ENCODE results near the gene VDR.

VDR gene

DNA sequence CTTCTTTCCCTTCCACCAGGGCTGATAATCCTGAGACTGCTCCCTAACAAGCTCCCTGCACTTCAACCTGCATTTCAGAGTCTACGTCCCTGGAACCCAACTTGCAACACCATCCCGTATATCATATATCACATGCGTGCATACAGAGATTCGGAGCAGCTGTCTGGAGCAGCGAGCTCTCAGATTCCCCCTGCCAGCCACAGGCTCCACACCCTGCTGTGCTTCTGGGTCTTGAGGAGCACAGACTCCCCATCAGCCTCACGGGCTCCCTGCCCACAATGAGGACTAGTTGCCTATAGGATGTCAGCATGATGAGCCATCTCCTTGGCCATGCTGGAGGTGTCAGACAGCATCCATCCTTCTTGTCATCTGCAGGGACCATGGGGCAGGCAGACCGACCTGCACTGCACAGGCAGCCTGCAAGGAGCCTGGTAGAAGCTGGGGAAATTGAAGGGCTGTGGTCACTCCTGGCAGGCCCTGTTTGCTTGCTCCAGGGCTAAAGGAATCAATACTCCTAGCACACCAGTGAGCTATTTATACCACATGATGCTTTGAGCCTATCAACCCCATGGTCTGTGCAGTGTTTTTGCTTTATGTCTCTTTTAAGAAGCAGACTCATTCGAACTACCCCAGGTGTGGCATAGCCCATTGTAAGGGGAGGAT, 65.4 kb downstream of the VDR start:
- Histone ChIP-seq H3K27ac (ENCODE audit: low read depth, low read length) (no peak overlapping the region), H3K9me3 (ENCODE audit: control insufficient read depth, insufficient read depth, low read length) (no peaks in the 10 kb centered on the region), H4K20me1 (ENCODE audit: control insufficient read depth, insufficient read depth, low read depth, low read length) (no peaks in the 10 kb centered on the region), H3K4me1 (ENCODE audit: control insufficient read depth, low read length) (peaks cover 45% of the 10 kb centered on the region), H3F3A (ENCODE audit: control insufficient read depth, insufficient read depth) (peaks cover 30% of the 10 kb centered on the region), H3K9me2 (replicated peaks; ENCODE audit: control insufficient read depth, low read length) (no peaks in the 10 kb centered on the region), H3K4me2 (ENCODE audit: low read length) (no peak overlapping the region), H3K27me3 (ENCODE audit: control insufficient read depth, low read length) (no peaks in the 10 kb centered on the region), H3K79me2 (ENCODE audit: control insufficient read depth, low read length) (no peaks in the 10 kb centered on the region), H3K36me3 (ENCODE audit: control insufficient read depth, low read length) (no peaks in the 10 kb centered on the region; the same call in 1 of the 2 replicates), H3K4me3 (ENCODE audit: low read length) (no peak overlapping the region)
- TF ChIP-seq, protein P1, sequence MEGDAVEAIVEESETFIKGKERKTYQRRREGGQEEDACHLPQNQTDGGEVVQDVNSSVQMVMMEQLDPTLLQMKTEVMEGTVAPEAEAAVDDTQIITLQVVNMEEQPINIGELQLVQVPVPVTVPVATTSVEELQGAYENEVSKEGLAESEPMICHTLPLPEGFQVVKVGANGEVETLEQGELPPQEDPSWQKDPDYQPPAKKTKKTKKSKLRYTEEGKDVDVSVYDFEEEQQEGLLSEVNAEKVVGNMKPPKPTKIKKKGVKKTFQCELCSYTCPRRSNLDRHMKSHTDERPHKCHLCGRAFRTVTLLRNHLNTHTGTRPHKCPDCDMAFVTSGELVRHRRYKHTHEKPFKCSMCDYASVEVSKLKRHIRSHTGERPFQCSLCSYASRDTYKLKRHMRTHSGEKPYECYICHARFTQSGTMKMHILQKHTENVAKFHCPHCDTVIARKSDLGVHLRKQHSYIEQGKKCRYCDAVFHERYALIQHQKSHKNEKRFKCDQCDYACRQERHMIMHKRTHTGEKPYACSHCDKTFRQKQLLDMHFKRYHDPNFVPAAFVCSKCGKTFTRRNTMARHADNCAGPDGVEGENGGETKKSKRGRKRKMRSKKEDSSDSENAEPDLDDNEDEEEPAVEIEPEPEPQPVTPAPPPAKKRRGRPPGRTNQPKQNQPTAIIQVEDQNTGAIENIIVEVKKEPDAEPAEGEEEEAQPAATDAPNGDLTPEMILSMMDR (IDR thresholded peaks at IDR 0.05; ENCODE audit: low read depth, low read length, poor library complexity, severe bottlenecking) = no peak
- TF ChIP-seq EZH2phosphoT487 (IDR thresholded peaks at IDR 0.05; ENCODE audit: borderline replicate concordance, low read length) = no peak

DNA sequence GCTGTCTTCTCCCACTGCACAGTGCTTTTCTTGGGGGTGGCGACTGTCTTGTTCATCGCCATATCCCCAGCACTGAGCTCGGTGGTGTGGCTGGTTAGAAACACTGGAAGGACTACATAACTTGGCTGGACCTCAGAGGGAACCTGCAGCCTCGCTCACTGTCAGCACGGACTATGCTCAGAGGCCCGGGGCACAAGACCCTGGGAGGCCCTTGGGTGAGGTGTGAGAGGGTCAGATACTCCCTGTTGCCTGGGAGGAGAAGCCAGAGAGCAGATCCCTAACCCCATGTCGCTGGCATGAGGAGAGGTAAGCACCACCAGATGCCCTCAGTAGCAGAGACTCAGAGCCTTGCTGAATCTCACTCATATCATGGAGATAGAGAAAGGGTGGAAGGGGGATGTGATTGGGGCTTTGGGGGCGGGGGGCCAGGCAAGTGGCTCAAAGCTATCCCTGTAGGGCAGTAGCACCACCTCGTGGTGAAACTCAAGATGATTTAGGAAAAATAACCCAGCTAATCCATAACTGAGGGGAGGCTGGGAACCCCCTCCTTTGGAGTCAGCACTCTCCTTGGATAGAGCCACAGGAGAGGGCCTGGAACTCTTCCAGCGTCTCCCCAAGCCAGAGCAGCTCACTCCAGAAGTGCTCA, 66.4 kb downstream of the VDR start:
- Histone ChIP-seq H3K4me1 (ENCODE audit: control insufficient read depth, low read length) (peaks cover 54% of the 10 kb centered on the region), H3K4me3 (ENCODE audit: low read length) (no peak overlapping the region), H4K20me1 (ENCODE audit: control insufficient read depth, insufficient read depth, low read depth, low read length) (no peaks in the 10 kb centered on the region), H3K9me3 (ENCODE audit: control insufficient read depth, insufficient read depth, low read length) (no peaks in the 10 kb centered on the region), H3F3A (ENCODE audit: control insufficient read depth, insufficient read depth) (peaks cover 40% of the 10 kb centered on the region), H3K36me3 (ENCODE audit: control insufficient read depth, low read length) (no peaks in the 10 kb centered on the region; the same call in 1 of the 2 replicates), H3K27ac (ENCODE audit: low read depth, low read length) (no peak overlapping the region), H3K4me2 (ENCODE audit: low read length) (no peak overlapping the region), H3K9me2 (replicated peaks; ENCODE audit: control insufficient read depth, low read length) (no peaks in the 10 kb centered on the region), H3K79me2 (ENCODE audit: control insufficient read depth, low read length) (no peaks in the 10 kb centered on the region), H3K27me3 (ENCODE audit: control insufficient read depth, low read length) (no peaks in the 10 kb centered on the region)
- TF ChIP-seq, protein P1 (IDR thresholded peaks at IDR 0.05; ENCODE audit: low read depth, low read length, poor library complexity, severe bottlenecking) = peak; percentile 38
- no peak for TF ChIP-seq EZH2phosphoT487 (IDR thresholded peaks at IDR 0.05; ENCODE audit: borderline replicate concordance, low read length)

DNA sequence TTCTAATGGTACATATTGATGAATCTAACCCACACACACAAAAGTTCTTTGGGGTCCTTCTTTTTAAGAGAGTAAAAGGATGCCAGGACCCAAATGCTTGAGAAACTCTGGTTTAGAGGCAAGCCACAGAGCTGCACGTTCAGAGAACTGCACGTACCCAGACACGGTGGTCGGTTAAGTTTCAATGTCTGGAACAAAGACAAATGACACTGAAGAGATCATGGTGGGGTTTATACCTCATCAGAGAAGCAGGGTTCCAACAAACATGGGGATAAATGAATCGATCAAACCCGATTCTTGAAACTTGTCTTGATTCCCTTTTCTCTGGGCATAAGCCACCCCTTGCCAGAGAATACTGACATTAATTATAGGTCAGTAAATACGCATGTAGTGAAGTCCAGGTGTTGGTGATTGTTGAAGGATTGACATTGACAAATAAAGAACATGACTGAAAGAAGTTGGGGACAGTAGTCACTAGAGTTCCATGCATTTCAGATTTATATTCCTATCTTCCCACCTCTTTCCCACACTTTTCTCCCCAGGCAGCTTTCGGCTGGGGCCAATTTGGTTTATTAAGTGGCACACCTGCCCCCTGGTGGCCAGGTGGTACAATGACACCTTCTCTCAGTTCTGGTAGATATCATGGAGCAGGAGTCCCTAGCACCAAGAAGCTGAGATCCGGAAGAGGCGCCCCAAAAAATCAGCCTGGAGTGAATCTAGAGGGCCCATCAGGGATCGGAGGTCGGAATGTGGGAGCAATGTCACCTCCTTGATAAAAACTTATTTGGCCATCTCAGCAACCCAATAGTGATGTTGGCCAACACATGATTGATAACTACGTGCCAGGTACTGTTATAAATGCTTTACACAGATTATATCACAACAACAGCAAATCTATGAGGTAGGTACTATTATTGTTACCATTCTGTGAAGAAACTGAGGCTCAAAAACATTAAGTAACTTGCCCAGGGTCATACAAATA, 67.3 kb downstream of the VDR start:
- H3F3A ChIP-seq (ENCODE audit: control insufficient read depth, insufficient read depth) = peaks cover 48% of the 10 kb centered on the region
- H3K4me1 ChIP-seq (ENCODE audit: control insufficient read depth, low read length) = peaks cover 63% of the 10 kb centered on the region
- no peaks in the 10 kb centered on the region for H3K9me3 ChIP-seq (ENCODE audit: control insufficient read depth, insufficient read depth, low read length)
- no peaks in the 10 kb centered on the region for H4K20me1 ChIP-seq (ENCODE audit: control insufficient read depth, insufficient read depth, low read depth, low read length)
- no peaks in the 10 kb centered on the region for H3K9me2 ChIP-seq (replicated peaks; ENCODE audit: control insufficient read depth, low read length)
- no peaks in the 10 kb centered on the region for H3K27me3 ChIP-seq (ENCODE audit: control insufficient read depth, low read length)
- no peaks in the 10 kb centered on the region for H3K79me2 ChIP-seq (ENCODE audit: control insufficient read depth, low read length)
- H3K36me3 ChIP-seq (ENCODE audit: control insufficient read depth, low read length) = no peaks in the 10 kb centered on the region; the same call in 1 of the 2 replicates
- TF ChIP-seq, protein P1 (IDR thresholded peaks at IDR 0.05; ENCODE audit: low read depth, low read length, poor library complexity, severe bottlenecking) = peak; percentile 92
- no peak for TF ChIP-seq EZH2phosphoT487 (IDR thresholded peaks at IDR 0.05; ENCODE audit: borderline replicate concordance, low read length)
- H3K4me2 ChIP-seq (ENCODE audit: low read length) = peak overlapping the region; percentile 94
- peak overlapping the region; percentile 92 for H3K27ac ChIP-seq (ENCODE audit: low read depth, low read length)
- H3K4me3 ChIP-seq (ENCODE audit: low read length) = peak overlapping the region; percentile 76
